Testis (tissue), 2 donors: Measurements from ENCODE around the gene FAM210A.

Source experiments
- CTCF ChIP-seq, 3 experiments: fragments of 450-650 bp in 2 of 3; fragments of 200-600 bp in 1 of 3; sonication (generic) in 1 of 3; IDR thresholded peaks; one replicate each; pipeline ENCODE4 v1.5.1; 2016 to 2019; ENCODE audit warnings: antibody characterized with exemption in 3 of 3, mild to moderate bottlenecking in 2 of 3, moderate library complexity in 1 of 3
- POLR2A ChIP-seq: fragments of 450-650 bp; IDR thresholded peaks from one replicate; pipeline ENCODE4 v1.6.1; 2017; ENCODE audit warnings: antibody characterized with exemption, mild to moderate bottlenecking, moderate library complexity

GRCh38 chr18:13672657-13673056 is 53.7 kb downstream of the FAM210A start:
- TF ChIP-seq POLR2A (no peak), CTCF (IDR thresholded peaks at IDR 0.05) (no peak)
